ENCODE data around the gene SERPINF2. TPM values are rescaled to one million over a fixed set of nuclear protein-coding genes. Genes with fewer than 3 reads are reported as not detected.
"Not testable (repeated sequence)": the region's sequence is repeated elsewhere in the genome, so short reads cannot be mapped to it uniquely, and the experiment has no call there.

The SERPINF2 gene
- total RNA-seq (2012; rRNA removed), result not detected in 2 replicates

- no peak within 1 kb of the TSS for H3K4me2 ChIP-seq (ENCODE audit: low read length)
- peaks cover 7% of the 10 kb centered on the region for H3K36me3 ChIP-seq (ENCODE audit: insufficient read depth, low read length)
- no peak within 1 kb of the TSS for H3K4me3 ChIP-seq (ENCODE audit: low read length)
- no peaks in the 10 kb centered on the region for H3K27me3 ChIP-seq (ENCODE audit: control insufficient read depth, insufficient read depth, low read length)
- no peak within 1 kb of the TSS for H3K9ac ChIP-seq (ENCODE audit: low read depth, low read length)
- H3K4me1 ChIP-seq (ENCODE audit: control insufficient read depth, insufficient read depth, low read length), result peaks cover 6% of the 10 kb centered on the region
- H3K9me3 ChIP-seq (replicated peaks; ENCODE audit: low read length), result no peaks in the 10 kb centered on the region
Measured at GRCh38 chr17:1742371-1743087, at the start of gene SERPINF2. SERPINF2 (plus strand) TSS chr17:1742871; CDS start chr17:1744996, 2,125 bp downstream.

DNA sequence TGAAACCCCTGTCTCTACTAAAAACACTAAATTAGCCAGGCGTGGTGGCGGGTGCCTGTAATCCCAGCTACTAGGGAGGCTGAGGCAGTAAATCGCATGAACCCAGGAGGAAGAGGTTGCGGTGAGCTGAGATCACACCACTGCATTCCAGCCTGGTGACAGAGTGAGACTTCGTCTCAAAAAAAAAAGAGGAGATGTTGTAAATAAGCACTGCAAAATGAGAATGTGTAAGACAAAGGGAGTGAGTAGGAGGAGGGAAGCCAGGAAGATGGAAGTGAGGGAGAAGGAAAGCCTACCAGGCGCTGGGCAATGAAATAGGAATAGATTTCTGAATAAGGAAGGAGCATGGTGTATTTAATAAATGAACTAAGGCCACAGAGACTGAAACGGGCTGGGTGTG is 49.3 kb upstream of the SERPINF2 start:
- no peaks in the 10 kb centered on the region for H3K27me3 ChIP-seq (ENCODE audit: control insufficient read depth, insufficient read depth, low read length)
- no peaks in the 10 kb centered on the region for H3K4me1 ChIP-seq (ENCODE audit: control insufficient read depth, insufficient read depth, low read length)
- no peak overlapping the region for H3K4me3 ChIP-seq (ENCODE audit: low read length)
- H3K9ac ChIP-seq (ENCODE audit: low read depth, low read length), result no peak overlapping the region
- H3K36me3 ChIP-seq (ENCODE audit: insufficient read depth, low read length), result no peaks in the 10 kb centered on the region
- no peak overlapping the region for H3K4me2 ChIP-seq (ENCODE audit: low read length)
- H3K9me3 ChIP-seq (replicated peaks; ENCODE audit: low read length), result no peaks in the 10 kb centered on the region

DNA sequence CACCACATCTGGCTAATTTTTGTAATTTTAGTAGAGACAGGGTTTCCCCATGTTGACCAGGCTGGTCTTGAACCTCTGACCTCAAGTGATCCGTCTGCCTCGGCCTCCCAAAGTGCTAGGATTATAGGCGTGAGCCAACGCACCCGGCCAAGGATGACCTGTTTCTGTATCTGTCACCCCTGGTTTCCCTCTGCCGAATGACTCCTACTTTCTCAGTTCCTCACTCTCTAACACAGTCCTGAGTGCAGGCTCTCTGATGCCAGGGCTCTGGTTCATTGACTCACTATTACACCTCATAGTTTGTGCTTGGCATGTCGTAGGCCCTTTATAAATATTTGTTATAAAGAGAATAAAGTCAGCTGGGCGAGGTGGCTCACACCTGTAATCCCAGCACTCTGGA is 47.3 kb upstream of the SERPINF2 start:
- Histone ChIP-seq H3K9me3 (replicated peaks; ENCODE audit: low read length) (no peaks in the 10 kb centered on the region), H3K36me3 (ENCODE audit: insufficient read depth, low read length) (no peaks in the 10 kb centered on the region), H3K4me1 (ENCODE audit: control insufficient read depth, insufficient read depth, low read length) (no peaks in the 10 kb centered on the region), H3K4me3 (ENCODE audit: low read length) (no peak overlapping the region), H3K9ac (ENCODE audit: low read depth, low read length) (no peak overlapping the region), H3K4me2 (ENCODE audit: low read length) (no peak overlapping the region), H3K27me3 (ENCODE audit: control insufficient read depth, insufficient read depth, low read length) (no peaks in the 10 kb centered on the region)

DNA sequence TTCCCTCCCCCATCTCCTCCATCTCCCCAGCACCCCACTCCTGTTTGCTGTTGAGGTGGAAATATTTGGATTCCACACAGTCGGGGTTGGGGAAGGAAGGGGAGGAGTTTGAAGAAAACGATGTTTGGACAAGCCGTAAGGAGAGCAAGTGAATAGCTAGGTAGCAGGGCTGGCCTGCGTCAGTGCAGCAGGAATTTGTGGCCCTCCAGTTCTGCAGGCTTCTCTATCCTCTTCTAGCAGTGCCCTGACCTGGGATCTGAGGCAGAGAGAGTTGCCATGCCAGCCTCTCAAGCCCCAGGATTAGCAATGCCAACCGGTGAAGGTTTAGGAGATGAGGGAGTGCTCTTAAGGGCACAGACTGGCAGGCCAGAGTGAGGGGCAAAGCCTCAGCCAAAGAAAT is 45.0 kb upstream of the SERPINF2 start:
- Histone ChIP-seq H3K4me3 (ENCODE audit: low read length) (no peak overlapping the region), H3K9ac (ENCODE audit: low read depth, low read length) (no peak overlapping the region), H3K27me3 (ENCODE audit: control insufficient read depth, insufficient read depth, low read length) (no peaks in the 10 kb centered on the region), H3K36me3 (ENCODE audit: insufficient read depth, low read length) (no peaks in the 10 kb centered on the region), H3K4me2 (ENCODE audit: low read length) (no peak overlapping the region), H3K9me3 (replicated peaks; ENCODE audit: low read length) (no peaks in the 10 kb centered on the region), H3K4me1 (ENCODE audit: control insufficient read depth, insufficient read depth, low read length) (no peaks in the 10 kb centered on the region)

DNA sequence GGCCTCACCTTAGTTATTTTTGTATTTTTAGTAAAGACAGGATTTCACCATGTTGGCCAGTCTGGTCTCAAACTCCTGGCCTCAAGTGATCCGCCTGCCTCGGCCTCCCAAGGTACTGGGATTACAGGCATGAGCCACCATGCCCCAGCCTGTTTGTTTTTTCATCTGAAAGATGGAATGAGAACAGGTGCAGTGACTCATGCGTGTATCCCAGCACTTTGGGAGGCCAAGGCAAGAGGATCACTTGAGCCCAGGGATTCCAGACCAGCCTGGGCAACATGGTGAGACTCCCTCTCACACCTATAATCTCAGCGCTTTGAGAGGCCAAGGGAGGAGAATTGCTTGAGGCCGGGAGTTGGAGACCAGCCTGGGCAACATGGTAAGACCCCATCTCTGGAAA is 42.8 kb upstream of the SERPINF2 start:
- not testable (repeated sequence) for H3K4me3 ChIP-seq (ENCODE audit: low read length); H3K4me2 ChIP-seq (ENCODE audit: low read length); H3K9ac ChIP-seq (ENCODE audit: low read depth, low read length); H3K36me3 ChIP-seq (ENCODE audit: insufficient read depth, low read length); H3K9me3 ChIP-seq (replicated peaks; ENCODE audit: low read length); H3K27me3 ChIP-seq (ENCODE audit: control insufficient read depth, insufficient read depth, low read length); H3K4me1 ChIP-seq (ENCODE audit: control insufficient read depth, insufficient read depth, low read length)

- no peak overlapping the region for H3K4me2 ChIP-seq (ENCODE audit: low read length)
- H3K9me3 ChIP-seq (replicated peaks; ENCODE audit: low read length), result no peaks in the 10 kb centered on the region
- H3K4me3 ChIP-seq (ENCODE audit: low read length), result no peak overlapping the region
- no peaks in the 10 kb centered on the region for H3K4me1 ChIP-seq (ENCODE audit: control insufficient read depth, insufficient read depth, low read length)
- no peaks in the 10 kb centered on the region for H3K27me3 ChIP-seq (ENCODE audit: control insufficient read depth, insufficient read depth, low read length)
- no peaks in the 10 kb centered on the region for H3K36me3 ChIP-seq (ENCODE audit: insufficient read depth, low read length)
- H3K9ac ChIP-seq (ENCODE audit: low read depth, low read length), result no peak overlapping the region
Measured at GRCh38 chr17:1703063-1703462, 39.6 kb upstream of the SERPINF2 start.

DNA sequence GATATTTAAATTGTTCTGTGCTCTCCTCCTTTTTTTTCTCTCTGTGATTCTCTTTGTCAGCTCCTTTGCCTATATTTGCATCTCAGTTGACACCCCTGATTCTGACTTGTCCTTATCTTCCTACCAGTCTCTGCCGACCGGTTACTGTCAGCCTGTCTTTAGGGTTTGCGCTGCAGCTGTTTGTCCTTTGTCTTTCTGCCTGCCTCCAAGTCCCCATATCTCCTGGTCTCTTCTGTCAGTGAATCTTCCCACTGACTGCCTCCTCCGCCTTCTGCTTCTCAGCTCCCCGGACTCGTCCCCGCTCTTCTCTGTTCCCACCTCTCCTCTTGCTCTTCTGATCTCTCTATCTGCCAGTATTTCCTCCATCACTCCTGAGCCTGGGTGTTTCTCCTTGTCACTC is 37.7 kb upstream of the SERPINF2 start:
- Histone ChIP-seq H3K4me3 (ENCODE audit: low read length) (no peak overlapping the region), H3K4me2 (ENCODE audit: low read length) (no peak overlapping the region), H3K36me3 (ENCODE audit: insufficient read depth, low read length) (no peaks in the 10 kb centered on the region), H3K9me3 (replicated peaks; ENCODE audit: low read length) (no peaks in the 10 kb centered on the region), H3K4me1 (ENCODE audit: control insufficient read depth, insufficient read depth, low read length) (no peaks in the 10 kb centered on the region), H3K9ac (ENCODE audit: low read depth, low read length) (no peak overlapping the region), H3K27me3 (ENCODE audit: control insufficient read depth, insufficient read depth, low read length) (no peaks in the 10 kb centered on the region)

DNA sequence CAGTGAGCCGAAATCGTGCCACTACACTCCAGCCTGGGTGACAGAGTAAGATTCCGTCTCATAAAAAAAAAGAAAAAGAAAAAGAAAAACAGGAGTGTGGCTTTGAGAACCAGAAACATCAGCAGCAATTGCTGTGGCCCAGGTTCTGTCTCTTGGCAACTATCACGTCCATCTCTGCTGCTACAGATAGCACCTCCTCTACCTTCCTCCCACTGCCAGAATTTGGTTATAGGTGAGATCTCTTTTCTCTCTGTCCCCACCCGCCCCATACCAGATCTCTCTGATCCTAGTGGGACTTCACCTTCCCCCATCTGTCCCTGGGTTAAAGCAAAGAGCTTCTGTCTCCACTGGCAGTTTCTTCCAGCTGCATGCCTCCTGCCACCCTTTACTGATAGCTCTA is 35.6 kb upstream of the SERPINF2 start:
- peaks cover 17% of the 10 kb centered on the region for H3K4me1 ChIP-seq (ENCODE audit: control insufficient read depth, insufficient read depth, low read length)
- no peak overlapping the region for H3K9ac ChIP-seq (ENCODE audit: low read depth, low read length)
- H3K9me3 ChIP-seq (replicated peaks; ENCODE audit: low read length), result no peaks in the 10 kb centered on the region
- H3K4me3 ChIP-seq (ENCODE audit: low read length), result no peak overlapping the region
- H3K36me3 ChIP-seq (ENCODE audit: insufficient read depth, low read length), result peaks cover 13% of the 10 kb centered on the region
- H3K27me3 ChIP-seq (ENCODE audit: control insufficient read depth, insufficient read depth, low read length), result no peaks in the 10 kb centered on the region
- no peak overlapping the region for H3K4me2 ChIP-seq (ENCODE audit: low read length)

DNA sequence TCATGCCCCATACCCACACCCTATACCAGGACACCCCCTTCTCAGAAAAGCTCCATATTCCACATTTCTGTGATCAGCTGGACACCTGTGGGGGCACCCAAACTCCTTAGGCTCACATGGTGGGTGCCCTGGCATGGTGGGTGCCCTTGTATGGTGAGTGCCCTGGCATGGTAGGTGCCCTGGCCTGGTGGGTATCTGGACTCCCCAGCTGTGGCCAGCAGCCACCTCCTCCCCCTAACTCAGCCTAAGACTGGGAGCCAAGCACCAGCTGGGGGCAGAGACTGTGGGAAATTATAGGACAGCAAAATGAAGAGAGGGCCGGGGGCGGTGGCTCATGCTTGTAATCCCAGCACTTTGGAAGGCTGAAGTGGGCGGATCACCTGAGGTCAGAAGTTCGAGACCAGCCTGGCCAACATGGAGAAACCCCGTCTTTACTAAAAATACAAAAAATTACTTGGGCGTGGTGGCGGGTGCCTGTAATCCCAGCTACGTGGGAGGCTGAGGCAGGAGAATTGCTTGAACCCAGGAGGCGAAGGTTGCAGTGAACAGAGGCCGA is 33.8 kb upstream of the SERPINF2 start:
- Histone ChIP-seq H3K4me1 (ENCODE audit: control insufficient read depth, insufficient read depth, low read length) (peaks cover 35% of the 10 kb centered on the region), H3K36me3 (ENCODE audit: insufficient read depth, low read length) (peaks cover 31% of the 10 kb centered on the region)
- not testable (repeated sequence) for H3K4me3 ChIP-seq (ENCODE audit: low read length); H3K9ac ChIP-seq (ENCODE audit: low read depth, low read length); H3K4me2 ChIP-seq (ENCODE audit: low read length); H3K9me3 ChIP-seq (replicated peaks; ENCODE audit: low read length); H3K27me3 ChIP-seq (ENCODE audit: control insufficient read depth, insufficient read depth, low read length)

- H3K36me3 ChIP-seq (ENCODE audit: insufficient read depth, low read length), result peaks cover 36% of the 10 kb centered on the region
- no peaks in the 10 kb centered on the region for H3K9me3 ChIP-seq (replicated peaks; ENCODE audit: low read length)
- H3K4me2 ChIP-seq (ENCODE audit: low read length), result peak overlapping the region; percentile 99
- H3K9ac ChIP-seq (ENCODE audit: low read depth, low read length), result no peak overlapping the region
- no peaks in the 10 kb centered on the region for H3K27me3 ChIP-seq (ENCODE audit: control insufficient read depth, insufficient read depth, low read length)
- H3K4me1 ChIP-seq (ENCODE audit: control insufficient read depth, insufficient read depth, low read length), result peaks cover 39% of the 10 kb centered on the region
- no peak overlapping the region for H3K4me3 ChIP-seq (ENCODE audit: low read length)
Measured at GRCh38 chr17:1709403-1709951, 33.2 kb upstream of the SERPINF2 start.

DNA sequence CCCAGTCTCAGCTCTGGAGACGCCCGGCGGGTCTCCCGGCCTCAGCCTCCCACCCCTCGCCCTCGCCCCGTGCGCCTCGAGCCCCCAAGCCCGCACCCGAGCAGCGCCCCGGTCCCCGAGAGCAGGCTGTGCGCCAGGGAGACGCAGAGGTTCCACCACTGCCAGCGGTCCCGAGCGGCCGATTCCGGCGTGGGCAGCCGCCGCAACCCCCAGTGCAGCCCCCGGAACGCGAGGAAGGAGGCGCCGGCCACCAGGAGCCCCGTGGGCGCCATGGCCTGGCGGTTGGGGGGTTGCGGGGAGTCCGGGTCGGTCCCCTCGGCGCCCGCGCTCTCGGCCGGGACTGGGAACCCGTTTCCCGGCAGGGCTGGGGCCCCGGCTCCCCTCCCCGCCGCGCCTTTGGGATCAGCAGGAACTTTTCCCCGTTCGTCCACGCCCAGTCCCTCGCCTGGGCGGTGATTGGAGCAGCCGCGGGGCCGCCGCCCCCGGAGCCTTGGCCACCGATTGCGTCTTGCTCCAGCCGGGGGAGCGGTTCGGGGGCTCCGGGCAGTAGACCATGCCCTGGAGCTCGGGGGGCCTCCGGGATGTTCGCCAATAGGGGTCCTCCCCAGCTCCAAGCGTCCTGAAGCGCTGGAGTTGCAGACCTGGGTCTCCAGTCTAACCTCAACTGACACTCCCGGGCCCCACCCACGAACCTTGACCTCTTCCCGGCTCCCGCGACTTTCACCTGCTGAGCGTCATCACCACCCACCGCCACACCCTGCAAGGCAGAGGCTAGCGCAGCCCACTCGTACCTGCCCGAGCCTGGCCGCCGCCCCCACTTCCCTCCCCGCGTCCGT is 32.5 kb upstream of the SERPINF2 start, which contains the start of gene TLCD2:
TSS of gene TLCD2 (minus strand) at position 407 of the 836 bp plus-strand sequence. CDS start at position 272, 135 bp downstream.
- Histone ChIP-seq H3K36me3 (ENCODE audit: insufficient read depth, low read length) (peaks cover 39% of the 10 kb centered on the region), H3K9ac (ENCODE audit: low read depth, low read length) (peak within 1 kb of the TSS; percentile 80), H3K9me3 (replicated peaks; ENCODE audit: low read length) (no peaks in the 10 kb centered on the region), H3K4me3 (ENCODE audit: low read length) (peak within 1 kb of the TSS; percentile 74), H3K4me1 (ENCODE audit: control insufficient read depth, insufficient read depth, low read length) (peaks cover 39% of the 10 kb centered on the region), H3K27me3 (ENCODE audit: control insufficient read depth, insufficient read depth, low read length) (no peaks in the 10 kb centered on the region), H3K4me2 (ENCODE audit: low read length) (peak within 1 kb of the TSS; percentile 99)

Measured in skeletal muscle satellite cell (primary cell).